ENCODE measurements around the gene CCAR1. TPM values are rescaled to one million over a fixed set of nuclear protein-coding genes. Genes with fewer than 3 reads are reported as not detected.

Gene CCAR1
- total and polyA plus RNA-seq, 2 of the 13 experiments (the other 11 are each of a cell fraction or from before 2014, with no cell fraction given): 74.5 to 81.6 TPM

DNA sequence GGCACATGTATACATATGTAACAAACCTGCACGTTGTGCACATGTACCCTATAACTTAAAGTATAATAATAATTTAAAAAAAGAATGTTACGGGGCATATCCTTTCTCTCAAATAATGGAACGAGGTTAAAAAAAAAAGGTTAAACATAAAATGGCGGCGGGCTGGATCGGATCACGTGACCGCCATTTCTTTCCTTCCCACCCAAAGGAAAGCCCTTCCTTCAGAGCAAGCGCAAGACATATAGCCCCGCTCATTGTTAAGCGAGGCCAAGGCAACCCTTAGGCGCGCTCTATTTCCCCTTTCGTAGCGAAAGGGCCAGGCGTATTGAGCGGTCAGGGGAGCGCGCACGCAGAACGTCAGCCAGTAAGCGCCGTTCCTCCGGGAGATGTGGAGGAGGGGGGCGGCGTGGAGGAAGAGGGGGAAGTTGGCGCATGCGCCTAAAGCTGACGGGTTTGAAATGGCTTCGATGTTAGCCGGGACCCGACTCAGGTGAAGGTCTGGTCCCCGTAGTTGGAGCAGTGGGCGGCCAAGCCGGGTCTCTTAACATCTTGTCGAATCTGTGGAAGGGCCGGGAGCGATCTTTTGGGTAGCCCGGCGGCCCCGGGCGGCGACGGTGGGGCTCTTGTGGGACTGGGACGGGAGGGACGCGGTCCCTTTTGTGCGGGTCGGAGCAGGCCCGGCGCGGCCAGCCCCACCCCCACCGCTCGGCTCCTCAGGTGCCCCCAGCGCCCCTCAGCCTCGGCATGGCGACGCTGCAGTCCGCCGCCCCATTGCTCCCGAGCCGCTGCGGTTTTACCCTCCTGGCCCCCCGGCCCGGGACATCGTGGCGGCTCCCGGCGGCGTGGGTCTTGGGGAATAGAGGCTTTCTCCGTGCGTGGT is at the start of gene CCAR1 (continued):
- TF ChIP-seq ATF7-NPFF (CRISPR knock-in tag; IDR thresholded peaks at IDR 0.05; ENCODE audit: low read depth) (peak; percentile 50; the same call in 1 of the 2 replicates), AGO2 (optimal IDR thresholded peaks at IDR 0.05; ENCODE audit: low read depth, low read length) (peak; percentile 93), ZNF333 (CRISPR knock-in tag; IDR thresholded peaks at IDR 0.05; ENCODE audit: borderline replicate concordance) (no peak), ZFP36 (IDR thresholded peaks at IDR 0.05; ENCODE audit: borderline replicate concordance, low read depth, low read length, partially characterized antibody) (no peak), HDAC1 (CRISPR knock-in tag; IDR thresholded peaks at IDR 0.05) (0 out of 2 replicates have a peak, but pooled peaks have one; percentile 24), ZNF382 (CRISPR knock-in tag; IDR thresholded peaks at IDR 0.05; ENCODE audit: borderline replicate concordance) (no peak), SATB2 (CRISPR knock-in tag; IDR thresholded peaks at IDR 0.05) (0 out of 2 replicates have a peak, but pooled peaks have one; percentile 30)
- TF ChIP-seq, protein P1, sequence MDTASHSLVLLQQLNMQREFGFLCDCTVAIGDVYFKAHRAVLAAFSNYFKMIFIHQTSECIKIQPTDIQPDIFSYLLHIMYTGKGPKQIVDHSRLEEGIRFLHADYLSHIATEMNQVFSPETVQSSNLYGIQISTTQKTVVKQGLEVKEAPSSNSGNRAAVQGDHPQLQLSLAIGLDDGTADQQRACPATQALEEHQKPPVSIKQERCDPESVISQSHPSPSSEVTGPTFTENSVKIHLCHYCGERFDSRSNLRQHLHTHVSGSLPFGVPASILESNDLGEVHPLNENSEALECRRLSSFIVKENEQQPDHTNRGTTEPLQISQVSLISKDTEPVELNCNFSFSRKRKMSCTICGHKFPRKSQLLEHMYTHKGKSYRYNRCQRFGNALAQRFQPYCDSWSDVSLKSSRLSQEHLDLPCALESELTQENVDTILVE (CRISPR knock-in tag; IDR thresholded peaks at IDR 0.05): peak; percentile 43
- TF ChIP-seq, protein P2, sequence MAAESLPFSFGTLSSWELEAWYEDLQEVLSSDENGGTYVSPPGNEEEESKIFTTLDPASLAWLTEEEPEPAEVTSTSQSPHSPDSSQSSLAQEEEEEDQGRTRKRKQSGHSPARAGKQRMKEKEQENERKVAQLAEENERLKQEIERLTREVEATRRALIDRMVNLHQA (CRISPR knock-in tag; IDR thresholded peaks at IDR 0.05): no peak
- TF ChIP-seq, protein P3, sequence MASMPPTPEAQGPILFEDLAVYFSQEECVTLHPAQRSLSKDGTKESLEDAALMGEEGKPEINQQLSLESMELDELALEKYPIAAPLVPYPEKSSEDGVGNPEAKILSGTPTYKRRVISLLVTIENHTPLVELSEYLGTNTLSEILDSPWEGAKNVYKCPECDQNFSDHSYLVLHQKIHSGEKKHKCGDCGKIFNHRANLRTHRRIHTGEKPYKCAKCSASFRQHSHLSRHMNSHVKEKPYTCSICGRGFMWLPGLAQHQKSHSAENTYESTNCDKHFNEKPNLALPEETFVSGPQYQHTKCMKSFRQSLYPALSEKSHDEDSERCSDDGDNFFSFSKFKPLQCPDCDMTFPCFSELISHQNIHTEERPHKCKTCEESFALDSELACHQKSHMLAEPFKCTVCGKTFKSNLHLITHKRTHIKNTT (CRISPR knock-in tag; IDR thresholded peaks at IDR 0.05): no peak
- TF ChIP-seq, protein P4, sequence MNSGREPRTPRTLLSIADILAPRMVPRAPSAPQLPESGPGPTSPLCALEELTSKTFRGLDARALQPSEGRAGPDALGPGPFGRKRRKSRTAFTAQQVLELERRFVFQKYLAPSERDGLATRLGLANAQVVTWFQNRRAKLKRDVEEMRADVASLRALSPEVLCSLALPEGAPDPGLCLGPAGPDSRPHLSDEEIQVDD (CRISPR knock-in tag; IDR thresholded peaks at IDR 0.05; ENCODE audit: borderline replicate concordance): no peak
- TF ChIP-seq, protein P5, sequence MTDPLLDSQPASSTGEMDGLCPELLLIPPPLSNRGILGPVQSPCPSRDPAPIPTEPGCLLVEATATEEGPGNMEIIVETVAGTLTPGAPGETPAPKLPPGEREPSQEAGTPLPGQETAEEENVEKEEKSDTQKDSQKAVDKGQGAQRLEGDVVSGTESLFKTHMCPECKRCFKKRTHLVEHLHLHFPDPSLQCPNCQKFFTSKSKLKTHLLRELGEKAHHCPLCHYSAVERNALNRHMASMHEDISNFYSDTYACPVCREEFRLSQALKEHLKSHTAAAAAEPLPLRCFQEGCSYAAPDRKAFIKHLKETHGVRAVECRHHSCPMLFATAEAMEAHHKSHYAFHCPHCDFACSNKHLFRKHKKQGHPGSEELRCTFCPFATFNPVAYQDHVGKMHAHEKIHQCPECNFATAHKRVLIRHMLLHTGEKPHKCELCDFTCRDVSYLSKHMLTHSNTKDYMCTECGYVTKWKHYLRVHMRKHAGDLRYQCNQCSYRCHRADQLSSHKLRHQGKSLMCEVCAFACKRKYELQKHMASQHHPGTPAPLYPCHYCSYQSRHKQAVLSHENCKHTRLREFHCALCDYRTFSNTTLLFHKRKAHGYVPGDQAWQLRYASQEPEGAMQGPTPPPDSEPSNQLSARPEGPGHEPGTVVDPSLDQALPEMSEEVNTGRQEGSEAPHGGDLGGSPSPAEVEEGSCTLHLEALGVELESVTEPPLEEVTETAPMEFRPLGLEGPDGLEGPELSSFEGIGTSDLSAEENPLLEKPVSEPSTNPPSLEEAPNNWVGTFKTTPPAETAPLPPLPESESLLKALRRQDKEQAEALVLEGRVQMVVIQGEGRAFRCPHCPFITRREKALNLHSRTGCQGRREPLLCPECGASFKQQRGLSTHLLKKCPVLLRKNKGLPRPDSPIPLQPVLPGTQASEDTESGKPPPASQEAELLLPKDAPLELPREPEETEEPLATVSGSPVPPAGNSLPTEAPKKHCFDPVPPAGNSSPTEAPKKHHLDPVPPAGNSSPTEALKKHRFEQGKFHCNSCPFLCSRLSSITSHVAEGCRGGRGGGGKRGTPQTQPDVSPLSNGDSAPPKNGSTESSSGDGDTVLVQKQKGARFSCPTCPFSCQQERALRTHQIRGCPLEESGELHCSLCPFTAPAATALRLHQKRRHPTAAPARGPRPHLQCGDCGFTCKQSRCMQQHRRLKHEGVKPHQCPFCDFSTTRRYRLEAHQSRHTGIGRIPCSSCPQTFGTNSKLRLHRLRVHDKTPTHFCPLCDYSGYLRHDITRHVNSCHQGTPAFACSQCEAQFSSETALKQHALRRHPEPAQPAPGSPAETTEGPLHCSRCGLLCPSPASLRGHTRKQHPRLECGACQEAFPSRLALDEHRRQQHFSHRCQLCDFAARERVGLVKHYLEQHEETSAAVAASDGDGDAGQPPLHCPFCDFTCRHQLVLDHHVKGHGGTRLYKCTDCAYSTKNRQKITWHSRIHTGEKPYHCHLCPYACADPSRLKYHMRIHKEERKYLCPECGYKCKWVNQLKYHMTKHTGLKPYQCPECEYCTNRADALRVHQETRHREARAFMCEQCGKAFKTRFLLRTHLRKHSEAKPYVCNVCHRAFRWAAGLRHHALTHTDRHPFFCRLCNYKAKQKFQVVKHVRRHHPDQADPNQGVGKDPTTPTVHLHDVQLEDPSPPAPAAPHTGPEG (CRISPR knock-in tag; IDR thresholded peaks at IDR 0.05): 0 out of 2 replicates have a peak, but pooled peaks have one; percentile 25
- TF ChIP-seq, protein P6, sequence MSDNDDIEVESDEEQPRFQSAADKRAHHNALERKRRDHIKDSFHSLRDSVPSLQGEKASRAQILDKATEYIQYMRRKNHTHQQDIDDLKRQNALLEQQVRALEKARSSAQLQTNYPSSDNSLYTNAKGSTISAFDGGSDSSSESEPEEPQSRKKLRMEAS (IDR thresholded peaks at IDR 0.05): peak; percentile 68; the same call in 1 of the 2 replicates
- TF ChIP-seq, protein P7, sequence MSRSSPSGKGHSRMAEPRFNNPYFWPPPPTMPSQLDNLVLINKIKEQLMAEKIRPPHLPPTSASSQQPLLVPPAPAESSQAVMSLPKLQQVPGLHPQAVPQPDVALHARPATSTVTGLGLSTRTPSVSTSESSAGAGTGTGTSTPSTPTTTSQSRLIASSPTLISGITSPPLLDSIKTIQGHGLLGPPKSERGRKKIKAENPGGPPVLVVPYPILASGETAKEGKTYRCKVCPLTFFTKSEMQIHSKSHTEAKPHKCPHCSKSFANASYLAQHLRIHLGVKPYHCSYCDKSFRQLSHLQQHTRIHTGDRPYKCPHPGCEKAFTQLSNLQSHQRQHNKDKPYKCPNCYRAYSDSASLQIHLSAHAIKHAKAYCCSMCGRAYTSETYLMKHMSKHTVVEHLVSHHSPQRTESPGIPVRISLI (CRISPR knock-in tag; IDR thresholded peaks at IDR 0.05; ENCODE audit: borderline replicate concordance): peak; percentile 57; the same call in 1 of the 2 replicates

Measured in HepG2 (cell line).